ENCODE data around the gene ADAMTS15. TPM values are rescaled to one million over a fixed set of nuclear protein-coding genes. Genes with fewer than 3 reads are reported as not detected.

ADAMTS15 gene
- total RNA-seq, 1 donor from 2014 or later, result not detected

GRCh38 chr11:130409594-130410388, 38.7 kb upstream of the ADAMTS15 start:
- Mint-ChIP-seq H3K4me1 (ENCODE audit: low read depth) (no peaks in the 10 kb centered on the region), H3K27me3 (ENCODE audit: insufficient read depth) (peaks cover 5% of the 10 kb centered on the region), H3K36me3 (ENCODE audit: low read depth) (no peaks in the 10 kb centered on the region), H3K9me3 (no peaks in the 10 kb centered on the region), H3K27ac (no peak overlapping the region), H3K4me3 (no peak overlapping the region)
- intact Hi-C loops (cut with micrococcal nuclease), result no loop called here
- DNase-seq (ENCODE audit: low spot score), result no peak

- Mint-ChIP-seq H3K27ac (no peak overlapping the region), H3K36me3 (ENCODE audit: low read depth) (no peaks in the 10 kb centered on the region), H3K4me3 (no peak overlapping the region), H3K4me1 (ENCODE audit: low read depth) (no peaks in the 10 kb centered on the region), H3K27me3 (ENCODE audit: insufficient read depth) (peaks cover 5% of the 10 kb centered on the region), H3K9me3 (no peaks in the 10 kb centered on the region)
- intact Hi-C loops (cut with micrococcal nuclease), result no loop called here
- no peak for DNase-seq (ENCODE audit: low spot score)
Measured at GRCh38 chr11:130411223-130411622, 37.2 kb upstream of the ADAMTS15 start.

DNA sequence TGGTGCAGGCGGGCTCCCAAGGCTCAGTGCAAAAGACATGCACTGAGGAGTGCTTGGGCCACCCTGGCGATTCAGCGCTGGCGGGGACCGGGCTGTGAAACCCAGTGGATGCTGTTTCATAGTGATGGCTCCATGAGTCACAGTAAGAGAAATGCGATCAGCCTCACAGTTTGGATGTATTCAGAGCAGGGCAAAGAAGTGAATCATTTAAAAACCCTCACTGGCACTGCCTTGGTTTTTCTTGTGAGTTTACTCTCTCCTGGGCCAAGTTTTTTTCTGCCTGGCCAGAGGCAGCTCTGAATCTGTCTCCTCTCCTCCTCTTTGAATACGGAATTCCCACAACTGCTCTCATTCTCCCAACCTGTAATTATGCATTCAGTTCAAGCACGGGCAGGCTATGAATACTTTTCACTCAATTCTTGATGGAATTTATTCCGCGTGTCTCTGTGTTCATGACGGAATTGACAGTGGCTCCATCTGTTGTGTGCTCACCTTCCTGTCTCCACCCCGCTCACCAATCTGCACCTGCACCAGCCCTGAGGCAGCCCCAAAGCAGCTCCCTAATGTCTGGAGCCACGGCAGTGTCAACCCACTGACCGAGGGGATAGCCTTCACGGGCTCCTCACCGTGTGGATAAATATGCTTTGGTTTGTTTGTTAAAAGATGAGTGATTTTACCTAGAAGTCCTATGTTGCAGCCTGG, 34.9 kb upstream of the ADAMTS15 start:
- H3K4me1 Mint-ChIP-seq (ENCODE audit: low read depth), result no peaks in the 10 kb centered on the region
- no peaks in the 10 kb centered on the region for H3K9me3 Mint-ChIP-seq
- H3K36me3 Mint-ChIP-seq (ENCODE audit: low read depth), result no peaks in the 10 kb centered on the region
- intact Hi-C loops (cut with micrococcal nuclease), result no loop called here
- no peak overlapping the region for H3K27ac Mint-ChIP-seq
- peaks cover 2% of the 10 kb centered on the region for H3K27me3 Mint-ChIP-seq (ENCODE audit: insufficient read depth)
- no peak for DNase-seq (ENCODE audit: low spot score)
- H3K4me3 Mint-ChIP-seq, result no peak overlapping the region

- intact Hi-C loops (cut with micrococcal nuclease), result no loop called here
- Mint-ChIP-seq H3K4me1 (ENCODE audit: low read depth) (no peaks in the 10 kb centered on the region), H3K27ac (no peak overlapping the region), H3K27me3 (ENCODE audit: insufficient read depth) (peaks cover 2% of the 10 kb centered on the region), H3K36me3 (ENCODE audit: low read depth) (no peaks in the 10 kb centered on the region), H3K4me3 (no peak overlapping the region), H3K9me3 (no peaks in the 10 kb centered on the region)
- DNase-seq (ENCODE audit: low spot score), result no peak
Measured at GRCh38 chr11:130414107-130415080, 34.1 kb upstream of the ADAMTS15 start.

DNA sequence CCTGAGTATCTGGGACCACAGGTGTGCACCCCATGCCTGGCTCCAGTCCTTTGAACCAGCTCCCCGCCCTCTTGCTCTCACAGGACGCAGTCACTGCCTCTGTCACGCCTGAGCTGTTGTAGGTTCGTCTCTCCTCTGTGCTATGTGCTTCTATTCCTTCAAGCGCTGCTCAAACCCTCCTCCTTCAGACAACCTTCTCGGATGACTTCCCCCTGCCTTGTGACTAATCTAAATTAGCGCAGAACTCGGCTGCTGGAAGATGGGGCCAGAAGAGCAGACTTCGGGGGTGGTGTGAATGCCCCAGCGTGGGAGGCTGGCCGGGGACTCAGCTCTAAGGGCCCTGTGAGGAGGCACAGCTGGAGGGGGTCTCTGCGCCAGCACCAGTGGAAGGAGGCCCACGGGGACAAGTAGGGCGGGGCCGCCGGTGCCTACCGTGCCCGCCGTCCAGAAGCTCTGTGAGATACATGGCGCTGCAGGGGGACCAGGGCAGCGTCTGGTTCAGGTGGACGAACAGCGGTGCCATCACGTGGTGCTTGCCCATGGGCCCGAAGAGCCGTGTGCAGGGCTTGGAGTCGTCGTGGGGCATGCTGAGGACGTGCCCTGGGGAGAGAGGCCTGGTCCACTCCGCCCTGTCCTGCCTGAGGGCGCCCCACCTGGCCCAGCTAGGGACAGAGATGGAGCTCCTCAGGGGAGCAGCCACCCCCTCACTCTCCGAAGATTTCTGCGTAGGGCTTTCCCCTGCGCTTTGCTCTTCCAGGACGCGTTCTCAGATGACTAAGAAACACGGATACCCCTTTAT, 32.5 kb upstream of the ADAMTS15 start:
- Mint-ChIP-seq H3K27me3 (ENCODE audit: insufficient read depth) (no peaks in the 10 kb centered on the region), H3K36me3 (ENCODE audit: low read depth) (no peaks in the 10 kb centered on the region), H3K4me1 (ENCODE audit: low read depth) (no peaks in the 10 kb centered on the region), H3K4me3 (no peak overlapping the region), H3K27ac (no peak overlapping the region), H3K9me3 (no peaks in the 10 kb centered on the region)
- intact Hi-C loops (cut with micrococcal nuclease), result no loop called here
- DNase-seq (ENCODE audit: low spot score), result no peak

DNA sequence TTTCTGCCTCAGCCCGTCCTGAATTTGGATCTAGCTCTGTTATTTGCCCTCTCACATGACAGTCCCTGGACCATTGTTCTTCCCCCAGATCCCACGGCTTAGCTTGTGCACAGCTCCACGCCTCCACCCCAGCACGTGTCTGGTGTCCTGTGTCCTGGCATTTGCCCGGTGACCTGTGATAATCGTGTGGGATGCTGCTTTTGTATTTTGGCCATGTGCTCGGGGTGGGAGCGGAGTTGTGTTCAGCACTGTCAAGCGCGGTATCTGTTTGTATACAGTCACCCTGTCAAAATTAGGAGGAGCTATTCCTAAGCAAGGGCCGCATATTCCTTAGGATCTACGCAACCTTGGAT, 31.9 kb upstream of the ADAMTS15 start:
- intact Hi-C loops (cut with micrococcal nuclease), result no loop called here
- Mint-ChIP-seq H3K36me3 (ENCODE audit: low read depth) (no peaks in the 10 kb centered on the region), H3K4me3 (no peak overlapping the region), H3K4me1 (ENCODE audit: low read depth) (no peaks in the 10 kb centered on the region), H3K27ac (no peak overlapping the region), H3K27me3 (ENCODE audit: insufficient read depth) (no peaks in the 10 kb centered on the region), H3K9me3 (no peaks in the 10 kb centered on the region)
- DNase-seq (ENCODE audit: low spot score), result no peak

DNA sequence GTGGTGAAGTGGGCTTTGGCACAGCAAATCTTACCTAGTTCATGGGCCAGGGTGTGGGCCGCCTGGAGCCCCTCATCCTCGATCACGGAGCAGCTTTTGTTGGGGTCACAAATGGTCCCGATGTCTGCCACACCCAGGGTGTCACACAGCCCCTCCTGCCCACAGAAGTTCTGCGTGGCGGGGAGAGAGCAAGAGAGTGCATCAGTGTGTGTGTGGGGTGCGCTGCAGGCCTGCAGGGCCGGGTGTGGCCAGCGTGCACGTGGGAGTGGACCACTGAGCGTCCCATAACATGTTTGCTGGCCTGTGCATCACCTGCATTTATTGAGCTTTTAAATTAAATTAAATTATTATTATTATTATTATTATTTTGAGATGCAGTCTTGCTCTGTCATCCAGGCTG, 31.5 kb upstream of the ADAMTS15 start:
- no peak for DNase-seq (ENCODE audit: low spot score)
- H3K4me1 Mint-ChIP-seq (ENCODE audit: low read depth), result no peaks in the 10 kb centered on the region
- H3K4me3 Mint-ChIP-seq, result no peak overlapping the region
- intact Hi-C loops (cut with micrococcal nuclease), result no loop called here
- no peaks in the 10 kb centered on the region for H3K27me3 Mint-ChIP-seq (ENCODE audit: insufficient read depth)
- H3K27ac Mint-ChIP-seq, result no peak overlapping the region
- H3K36me3 Mint-ChIP-seq (ENCODE audit: low read depth), result no peaks in the 10 kb centered on the region
- no peaks in the 10 kb centered on the region for H3K9me3 Mint-ChIP-seq

- Mint-ChIP-seq H3K27ac (no peak overlapping the region), H3K27me3 (ENCODE audit: insufficient read depth) (no peaks in the 10 kb centered on the region), H3K4me3 (no peak overlapping the region), H3K9me3 (no peaks in the 10 kb centered on the region), H3K36me3 (ENCODE audit: low read depth) (no peaks in the 10 kb centered on the region), H3K4me1 (ENCODE audit: low read depth) (no peaks in the 10 kb centered on the region)
- intact Hi-C loops (cut with micrococcal nuclease), result no loop called here
- DNase-seq (ENCODE audit: low spot score), result no peak
Measured at GRCh38 chr11:130418210-130418609, 30.2 kb upstream of the ADAMTS15 start.

DNA sequence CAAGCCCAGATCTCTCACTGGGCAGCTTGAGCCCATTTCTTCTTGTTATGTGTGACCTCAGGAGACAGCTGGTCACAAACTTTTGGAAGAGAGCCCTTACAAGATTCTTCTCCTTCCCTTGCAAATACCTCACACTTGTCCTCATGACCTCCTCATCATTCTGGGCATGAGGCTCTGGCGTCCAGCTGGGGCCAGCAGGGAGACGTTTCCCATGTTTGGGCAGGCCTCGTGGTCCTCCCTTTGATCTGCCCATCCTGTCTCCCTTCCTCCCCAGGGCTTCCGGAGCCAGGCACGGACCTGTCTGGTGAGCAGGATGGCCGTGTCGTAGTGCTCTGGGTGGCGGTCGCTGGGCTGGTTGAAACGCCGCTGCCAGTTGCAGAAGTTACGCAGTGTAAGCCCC, 29.7 kb upstream of the ADAMTS15 start:
- H3K9me3 Mint-ChIP-seq, result no peaks in the 10 kb centered on the region
- H3K4me1 Mint-ChIP-seq (ENCODE audit: low read depth), result no peaks in the 10 kb centered on the region
- H3K4me3 Mint-ChIP-seq, result no peak overlapping the region
- no peaks in the 10 kb centered on the region for H3K27me3 Mint-ChIP-seq (ENCODE audit: insufficient read depth)
- H3K36me3 Mint-ChIP-seq (ENCODE audit: low read depth), result no peaks in the 10 kb centered on the region
- no peak overlapping the region for H3K27ac Mint-ChIP-seq
- no peak for DNase-seq (ENCODE audit: low spot score)
- intact Hi-C loops (cut with micrococcal nuclease), result no loop called here

GRCh38 chr11:130420478-130421198, 27.8 kb upstream of the ADAMTS15 start:
- Mint-ChIP-seq H3K36me3 (ENCODE audit: low read depth) (no peaks in the 10 kb centered on the region), H3K27ac (no peak overlapping the region), H3K9me3 (no peaks in the 10 kb centered on the region), H3K27me3 (ENCODE audit: insufficient read depth) (peaks cover 9% of the 10 kb centered on the region), H3K4me3 (no peak overlapping the region), H3K4me1 (ENCODE audit: low read depth) (no peaks in the 10 kb centered on the region)
- DNase-seq (ENCODE audit: low spot score), result no peak
- intact Hi-C loops (cut with micrococcal nuclease), result no loop called here

DNA sequence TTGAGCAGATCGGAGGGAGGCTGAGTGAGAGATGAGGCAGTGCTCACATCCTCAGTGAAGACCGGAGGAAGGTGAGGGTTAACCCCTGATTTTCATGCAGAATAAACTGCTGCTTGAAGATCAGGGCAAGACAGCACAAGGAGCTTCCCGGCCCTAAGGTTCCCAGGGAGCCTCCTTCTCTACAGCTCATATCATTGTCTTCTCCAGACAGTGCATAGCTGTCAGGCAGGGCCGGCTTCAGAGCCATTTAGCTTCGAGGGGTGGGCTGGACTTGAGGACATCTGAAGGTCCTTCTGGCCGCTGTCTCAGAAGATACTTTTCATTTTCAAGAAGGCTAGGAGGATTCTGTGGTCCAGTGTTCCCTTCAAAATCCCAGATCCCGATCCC, 27.3 kb upstream of the ADAMTS15 start:
- intact Hi-C loops (cut with micrococcal nuclease), result no loop called here
- Mint-ChIP-seq H3K9me3 (no peaks in the 10 kb centered on the region), H3K4me1 (ENCODE audit: low read depth) (no peaks in the 10 kb centered on the region), H3K4me3 (no peak overlapping the region), H3K27ac (no peak overlapping the region), H3K27me3 (ENCODE audit: insufficient read depth) (peaks cover 13% of the 10 kb centered on the region), H3K36me3 (ENCODE audit: low read depth) (no peaks in the 10 kb centered on the region)
- no peak for DNase-seq (ENCODE audit: low spot score)

DNA sequence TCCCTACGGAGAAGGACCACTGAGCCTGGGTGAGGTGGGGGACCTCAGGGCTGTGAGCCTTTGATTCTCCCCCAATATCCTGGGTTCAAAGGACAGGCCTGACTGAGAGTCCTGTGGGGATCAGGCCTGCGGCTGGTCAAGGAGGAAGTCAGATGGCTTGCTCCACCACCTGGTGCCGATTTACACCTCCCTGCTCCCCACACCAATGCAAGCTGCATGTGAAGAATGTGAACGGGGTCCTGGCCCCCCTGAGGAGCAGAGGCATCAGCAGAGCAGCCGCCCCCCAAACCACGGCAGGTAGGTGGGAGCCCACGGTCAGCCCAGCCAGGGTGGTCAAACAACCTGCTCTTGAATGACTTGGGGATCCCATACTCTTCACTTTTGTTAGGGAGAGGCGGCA, 26.7 kb upstream of the ADAMTS15 start:
- no peak for DNase-seq (ENCODE audit: low spot score)
- Mint-ChIP-seq H3K27me3 (ENCODE audit: insufficient read depth) (peaks cover 16% of the 10 kb centered on the region), H3K4me3 (no peak overlapping the region), H3K36me3 (ENCODE audit: low read depth) (no peaks in the 10 kb centered on the region), H3K27ac (no peak overlapping the region), H3K9me3 (no peaks in the 10 kb centered on the region), H3K4me1 (ENCODE audit: low read depth) (no peaks in the 10 kb centered on the region)
- intact Hi-C loops (cut with micrococcal nuclease), result no loop called here

Measured in activated T-helper 1 cell treated with anti-CD3 and anti-CD28 coated beads, Interleukin-12 subunit alpha, Interleukin-12 subunit beta, Interleukin-2, Interleukin-4 antibody, amounts not matched to agents 30 ng/mL and 10 ng/mL and 1 ng/mL, durations not matched to agents 14 hours and 24 hours and 36 hours (primary cell).